Nasal cavity respiratory epithelium epithelial cell of viscerocranial mucosa (primary cell): Measurements from ENCODE around the gene RAP1B. TPM values are rescaled to one million over a fixed set of nuclear protein-coding genes. Genes with fewer than 3 reads are reported as not detected.

Experiments used
- total RNA-seq: library from RNA; depleted of rRNA; stranded (reverse); fragments of >200 nt; gene quantifications from 2 replicates; pipeline ENCODE4 v1.2.3, GENCODE V29; 2014

The RAP1B gene
- 161 and 271 TPM in 2 replicates for total RNA-seq

GRCh38 chr12:68610370-68611093 is at the start of gene RAP1B:
Gene RAP1B, plus strand, starts transcription at chr12:68610899. Its CDS starts 37,826 bp downstream, at chr12:68648725.

GRCh38 chr12:68686595-68687521 is 76.2 kb downstream of the RAP1B start, which contains the start of gene NUP107:
Gene NUP107, plus strand, starts transcription at chr12:68686978. Its CDS starts 88 bp downstream, at chr12:68687066.

Other genes starting within 250 kb of the RAP1B start
- 40.7 and 45.1 TPM in 2 replicates for gene NUP107, start 76.1 kb downstream of the RAP1B start, total RNA-seq
- 1.7 and 4.6 TPM in 2 replicates for gene SLC35E3, start 135.3 kb downstream of the RAP1B start, total RNA-seq
- 216 and 316 TPM in 2 replicates for gene MDM2, start 197.3 kb downstream of the RAP1B start, total RNA-seq